ENCODE data around the gene GLDN. TPM values are rescaled to one million over a fixed set of nuclear protein-coding genes. Genes with fewer than 3 reads are reported as not detected.
"Not testable (repeated sequence)": the region's sequence is repeated elsewhere in the genome, so short reads cannot be mapped to it uniquely, and the experiment has no call there.

GLDN gene
- total RNA-seq, 1 experiment from 2014 or later: 0.15 TPM

- ChIA-PET CTCF (no interaction called here), POLR2A (ENCODE audit: unreplicated experiment) (no interaction called here)
- Histone ChIP-seq H3K27me3 (ENCODE audit: low read length) (no peaks in the 10 kb centered on the region), H4K20me1 (ENCODE audit: low read length) (no peaks in the 10 kb centered on the region), H3K4me2 (ENCODE audit: low read length) (no peak overlapping the region), H3K4me1 (ENCODE audit: insufficient read depth, low read length) (no peaks in the 10 kb centered on the region), H2AFZ (ENCODE audit: low read length) (no peak overlapping the region), H3K36me3 (ENCODE audit: low read depth, low read length) (no peaks in the 10 kb centered on the region), H3F3A (ENCODE audit: low read length, unreplicated experiment) (no peaks in the 10 kb centered on the region), H3K9me3 (ENCODE audit: low read length) (no peaks in the 10 kb centered on the region), H3K27ac (ENCODE audit: low read length) (no peak overlapping the region), H3K9ac (ENCODE audit: low read length) (no peak overlapping the region), H3K79me2 (ENCODE audit: low read length) (no peaks in the 10 kb centered on the region), H3K4me3 (ENCODE audit: low read length) (no peak overlapping the region), H3K9me2 (replicated peaks; ENCODE audit: low read length) (no peaks in the 10 kb centered on the region)
- DNase-seq: no peak
- intact Hi-C loops (cut with micrococcal nuclease): no loop called here
- no TSS peak for BruUV-seq (replicated peaks)
- TF ChIP-seq EZH2 (IDR thresholded peaks at IDR 0.05; ENCODE audit: low read length, unreplicated experiment) (no peak), EZH2phosphoT487 (IDR thresholded peaks at IDR 0.05; ENCODE audit: borderline replicate concordance, low read length) (no peak), CTCF (conservative IDR thresholded peaks at IDR 0.05; ENCODE audit: low read depth, low read length) (no peak)
- ATAC-seq: no peak
Measured at GRCh38 chr15:51414256-51414860, 72.9 kb downstream of the GLDN start.

- no peaks in the 10 kb centered on the region for H3K9me2 ChIP-seq (replicated peaks; ENCODE audit: low read length)
- DNase-seq (no peak), ATAC-seq (no peak)
- no peak overlapping the region for H3K27ac ChIP-seq (ENCODE audit: low read length)
- TF ChIP-seq EZH2 (IDR thresholded peaks at IDR 0.05; ENCODE audit: low read length, unreplicated experiment) (no peak), CTCF (conservative IDR thresholded peaks at IDR 0.05; ENCODE audit: low read depth, low read length) (no peak), EZH2phosphoT487 (IDR thresholded peaks at IDR 0.05; ENCODE audit: borderline replicate concordance, low read length) (no peak)
- no peak overlapping the region for H2AFZ ChIP-seq (ENCODE audit: low read length)
- H4K20me1 ChIP-seq (ENCODE audit: low read length): no peaks in the 10 kb centered on the region
- BruUV-seq (replicated peaks): no TSS peak
- intact Hi-C loops (cut with micrococcal nuclease): no loop called here
- H3K36me3 ChIP-seq (ENCODE audit: low read depth, low read length): no peaks in the 10 kb centered on the region
- H3K27me3 ChIP-seq (ENCODE audit: low read length): no peaks in the 10 kb centered on the region
- H3F3A ChIP-seq (ENCODE audit: low read length, unreplicated experiment): no peaks in the 10 kb centered on the region
- no peak overlapping the region for H3K4me2 ChIP-seq (ENCODE audit: low read length)
- ChIA-PET CTCF (no interaction called here), POLR2A (ENCODE audit: unreplicated experiment) (no interaction called here)
- H3K4me1 ChIP-seq (ENCODE audit: insufficient read depth, low read length): no peaks in the 10 kb centered on the region
- no peak overlapping the region for H3K4me3 ChIP-seq (ENCODE audit: low read length)
- no peak overlapping the region for H3K9ac ChIP-seq (ENCODE audit: low read length)
- no peaks in the 10 kb centered on the region for H3K79me2 ChIP-seq (ENCODE audit: low read length)
- H3K9me3 ChIP-seq (ENCODE audit: low read length): no peaks in the 10 kb centered on the region
Measured at GRCh38 chr15:51416129-51416528, 74.7 kb downstream of the GLDN start.

- H3K4me1 ChIP-seq (ENCODE audit: insufficient read depth, low read length); H3K36me3 ChIP-seq (ENCODE audit: low read depth, low read length); DNase-seq; H3K9me3 ChIP-seq (ENCODE audit: low read length); H3K4me3 ChIP-seq (ENCODE audit: low read length); H3K27ac ChIP-seq (ENCODE audit: low read length); intact Hi-C loops (cut with micrococcal nuclease); CTCF ChIA-PET; BruUV-seq (replicated peaks); H3K9ac ChIP-seq (ENCODE audit: low read length); H3K27me3 ChIP-seq (ENCODE audit: low read length); ATAC-seq; H3K79me2 ChIP-seq (ENCODE audit: low read length); H3F3A ChIP-seq (ENCODE audit: low read length, unreplicated experiment); H3K9me2 ChIP-seq (replicated peaks; ENCODE audit: low read length); H3K4me2 ChIP-seq (ENCODE audit: low read length); H4K20me1 ChIP-seq (ENCODE audit: low read length); POLR2A ChIA-PET (ENCODE audit: unreplicated experiment); H2AFZ ChIP-seq (ENCODE audit: low read length): not testable (repeated sequence)
Measured at GRCh38 chr15:51423040-51423439, 81.6 kb downstream of the GLDN start.
